22Rv1 (cell line): ENCODE results near the gene CPNE9.

Experiments
- CTCF ChIP-seq: fragments of 450-650 bp; IDR thresholded peaks from 2 replicates; pipeline ENCODE4 v1.5.1; 2017; ENCODE audit warnings: mild to moderate bottlenecking
- ZFX ChIP-seq: fragments of 450-650 bp; IDR thresholded peaks from 2 replicates; pipeline ENCODE4 v1.6.1; 2017; ENCODE audit warnings: antibody characterized with exemption, borderline replicate concordance

- no peak for TF ChIP-seq CTCF
- TF ChIP-seq ZFX = no peak
Observed at GRCh38 chr3:9675736-9676290, 27.8 kb upstream of the CPNE9 start.
